CD4-positive, alpha-beta T cell treated with Interleukin-10 for 1 hour (primary cell): ENCODE measurements around the gene ZNRF2.

Source experiments
- DNase-seq: peaks from one replicate; pipeline ENCODE4 v3.0.0-alpha.2; 2020

ZNRF2 gene

DNA sequence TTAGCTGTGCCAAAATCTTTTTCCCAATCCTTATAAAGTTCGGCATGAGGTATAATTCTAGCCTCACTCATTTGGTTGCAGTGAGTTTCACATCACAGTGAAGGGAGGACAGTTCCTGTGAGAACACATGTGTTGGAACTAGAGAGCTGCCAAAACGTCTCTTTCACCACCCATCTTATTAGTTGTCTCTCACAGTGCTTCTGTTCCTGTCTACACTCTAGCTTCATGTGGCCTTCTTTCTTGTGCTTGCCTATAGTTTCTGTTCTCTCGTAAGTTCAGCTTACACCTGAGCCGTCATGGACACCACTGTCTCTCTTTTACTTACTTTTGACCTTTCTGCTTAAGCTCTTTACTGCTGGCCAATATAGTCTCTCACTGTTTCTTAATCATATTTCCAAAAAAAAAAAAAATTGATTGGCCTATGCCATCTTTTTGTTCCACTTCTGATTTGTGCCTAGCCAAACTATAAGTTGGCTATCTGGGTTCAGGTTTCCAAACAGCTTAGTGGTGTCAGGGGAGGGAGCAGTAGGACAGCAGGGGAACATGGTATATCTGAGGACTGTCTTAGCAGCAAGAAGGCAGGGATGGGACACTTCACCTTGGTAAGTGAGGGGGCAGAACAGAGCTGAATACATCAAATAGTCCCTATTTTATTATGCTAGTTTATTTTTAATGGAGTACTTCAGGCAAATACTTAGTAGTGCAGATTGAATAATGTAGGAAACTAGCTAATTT lies 38.0 kb downstream of the ZNRF2 start:
- peak; percentile 56 for DNase-seq

DNA sequence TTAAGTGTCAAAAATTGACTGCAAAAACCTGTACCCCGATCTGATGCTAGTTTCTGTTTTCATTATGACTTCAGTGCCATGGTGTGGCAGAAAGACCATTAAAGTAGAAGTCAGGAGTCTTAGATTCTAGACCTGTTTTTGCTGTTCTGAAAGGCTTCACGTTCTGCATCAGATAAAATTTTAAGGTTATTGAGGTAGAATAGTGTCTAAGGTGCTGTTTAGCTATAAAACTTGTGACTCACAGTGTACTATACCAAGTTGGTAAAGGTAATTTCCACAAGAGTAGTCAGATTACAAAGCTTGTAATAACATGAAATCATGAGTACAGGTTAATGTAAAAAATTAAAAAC lies 38.6 kb downstream of the ZNRF2 start:
- DNase-seq, result peak; percentile 42

DNA sequence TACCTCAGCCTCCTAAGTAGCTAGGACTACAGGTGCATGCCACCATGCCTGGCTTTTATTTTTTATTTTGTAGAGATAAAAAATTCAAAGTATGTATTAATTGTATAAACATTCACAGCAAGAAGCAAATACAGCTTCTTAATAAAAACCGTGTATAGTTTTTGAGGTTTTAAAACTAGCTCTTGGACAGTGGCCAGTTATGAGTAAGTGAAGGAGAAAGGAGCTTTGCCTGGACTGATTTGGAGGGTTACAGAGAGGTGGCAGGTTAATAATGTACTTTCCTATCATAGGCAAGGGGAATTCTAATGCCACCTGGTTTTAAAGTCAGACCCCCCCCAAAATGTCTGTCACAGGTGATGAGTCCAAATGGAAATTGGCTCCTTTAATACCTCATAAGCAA lies 43.4 kb downstream of the ZNRF2 start:
- no peak for DNase-seq

DNA sequence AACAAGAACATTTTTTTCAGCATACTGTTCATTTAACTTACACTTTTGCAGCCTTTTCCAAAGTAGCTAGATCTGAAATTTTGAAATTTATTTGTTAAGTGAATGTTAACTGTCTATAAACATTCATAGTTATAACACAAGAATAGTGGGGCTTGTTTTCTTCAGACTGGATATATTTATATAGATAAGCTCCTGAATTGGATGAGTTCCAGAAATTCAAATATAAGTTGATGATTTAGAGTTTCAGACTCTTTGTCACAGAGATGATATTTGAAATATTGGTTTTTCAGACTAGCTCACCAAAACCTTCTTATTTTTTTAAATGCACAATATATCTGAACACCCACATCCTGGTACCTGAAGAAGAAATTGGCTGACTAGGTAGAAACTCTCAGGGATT lies 44.0 kb downstream of the ZNRF2 start:
- no peak for DNase-seq

DNA sequence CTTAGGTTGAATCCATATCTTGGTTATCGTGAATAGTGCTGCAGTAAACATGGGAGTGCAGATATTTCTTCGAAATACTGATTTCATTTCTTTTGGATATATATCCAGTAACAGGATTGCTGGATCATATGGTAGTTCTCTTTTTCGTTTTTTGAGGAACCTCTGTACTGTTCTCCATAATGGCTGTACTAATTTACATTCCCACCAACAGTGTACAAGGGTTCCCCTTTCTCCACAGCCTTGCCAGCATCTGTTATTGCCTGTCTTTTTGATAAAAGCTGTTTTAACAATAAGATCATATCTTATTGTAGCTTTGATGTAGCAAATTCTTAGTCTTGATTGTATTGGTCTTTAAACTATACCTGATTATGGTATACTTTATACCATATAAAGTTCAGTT lies 45.3 kb downstream of the ZNRF2 start:
- DNase-seq, result no peak

DNA sequence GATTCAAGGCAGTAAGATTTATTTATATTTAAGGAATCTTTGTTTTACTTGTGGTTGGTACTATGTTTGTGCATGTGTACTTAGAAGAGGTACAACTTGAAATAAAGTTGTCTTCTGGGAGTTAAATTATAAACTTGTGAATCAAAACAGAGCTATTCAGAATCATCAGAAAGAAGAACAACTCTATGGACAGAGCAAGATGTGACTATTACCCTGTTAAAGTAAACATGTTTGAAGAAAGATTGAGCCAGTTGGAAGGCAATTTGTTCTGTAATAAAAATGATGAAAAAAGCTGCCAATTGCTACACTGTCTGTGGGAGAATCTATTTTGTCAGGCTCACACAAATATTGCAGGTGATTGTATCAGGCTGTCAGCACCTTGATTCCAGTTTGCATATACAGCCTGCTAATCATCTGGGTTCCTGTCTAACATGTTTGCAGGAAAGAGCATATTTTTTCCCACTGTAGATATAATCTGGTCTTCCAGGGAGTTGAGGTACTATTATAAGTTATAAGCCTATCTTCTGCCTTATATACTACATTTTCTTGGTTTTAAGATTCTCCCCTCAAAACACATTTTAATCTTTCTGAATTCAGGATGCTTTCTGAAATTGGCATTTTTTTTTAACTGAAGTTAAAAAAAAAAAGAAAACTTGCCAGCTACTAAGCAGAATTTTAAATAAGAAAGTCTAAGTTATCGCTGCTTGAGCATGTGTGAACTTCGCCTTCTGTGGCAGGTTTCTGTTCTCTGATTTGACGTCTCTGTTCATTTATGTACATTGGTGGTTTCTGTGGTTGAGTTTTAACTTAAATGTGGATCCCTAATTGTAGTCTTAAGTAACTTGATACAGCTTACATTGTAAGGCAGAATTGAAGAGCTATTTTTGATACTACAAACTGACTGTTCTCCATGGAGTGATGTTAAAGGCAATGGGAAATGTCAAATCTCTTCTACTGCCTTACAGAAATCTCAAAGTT lies 46.0 kb downstream of the ZNRF2 start:
- peak; percentile 67 for DNase-seq

DNA sequence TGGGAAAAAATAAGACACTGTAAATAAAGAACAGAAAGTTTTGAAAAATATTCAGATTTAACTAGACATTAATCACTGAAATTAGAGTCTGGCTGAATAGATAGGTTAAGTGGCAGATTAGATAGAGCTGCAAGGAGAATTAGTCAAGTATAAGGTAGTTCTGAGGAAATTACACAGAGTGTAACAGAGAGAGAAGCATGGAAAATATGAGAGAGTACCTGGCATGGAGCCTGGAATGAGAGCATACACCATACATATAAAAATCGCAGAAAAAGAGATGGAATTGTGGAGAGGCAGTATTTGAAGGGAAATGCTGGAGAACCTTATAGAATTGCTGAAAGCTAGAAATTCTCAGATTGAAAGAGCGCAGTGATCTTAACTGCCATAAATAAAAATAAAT lies 46.9 kb downstream of the ZNRF2 start:
- DNase-seq, result no peak

DNA sequence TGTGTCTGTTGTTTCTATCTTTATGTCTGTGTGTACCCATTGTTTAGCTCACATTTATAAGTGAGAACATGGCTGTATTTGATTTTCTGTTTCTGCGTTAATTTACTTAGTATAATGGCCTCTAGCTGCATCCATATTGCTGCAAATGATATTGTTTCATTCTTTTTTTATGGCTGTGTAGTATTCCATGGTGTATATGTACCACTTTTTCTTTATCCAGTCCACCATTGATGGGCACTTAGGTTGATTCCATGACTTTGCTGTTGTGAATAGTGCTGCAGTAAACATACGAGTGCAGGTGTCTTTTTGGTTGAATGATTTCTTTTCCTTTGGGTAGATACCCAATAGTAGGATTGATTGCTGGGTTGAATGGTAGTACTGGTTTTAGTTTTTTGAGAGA lies 48.2 kb downstream of the ZNRF2 start:
- DNase-seq, result no peak

DNA sequence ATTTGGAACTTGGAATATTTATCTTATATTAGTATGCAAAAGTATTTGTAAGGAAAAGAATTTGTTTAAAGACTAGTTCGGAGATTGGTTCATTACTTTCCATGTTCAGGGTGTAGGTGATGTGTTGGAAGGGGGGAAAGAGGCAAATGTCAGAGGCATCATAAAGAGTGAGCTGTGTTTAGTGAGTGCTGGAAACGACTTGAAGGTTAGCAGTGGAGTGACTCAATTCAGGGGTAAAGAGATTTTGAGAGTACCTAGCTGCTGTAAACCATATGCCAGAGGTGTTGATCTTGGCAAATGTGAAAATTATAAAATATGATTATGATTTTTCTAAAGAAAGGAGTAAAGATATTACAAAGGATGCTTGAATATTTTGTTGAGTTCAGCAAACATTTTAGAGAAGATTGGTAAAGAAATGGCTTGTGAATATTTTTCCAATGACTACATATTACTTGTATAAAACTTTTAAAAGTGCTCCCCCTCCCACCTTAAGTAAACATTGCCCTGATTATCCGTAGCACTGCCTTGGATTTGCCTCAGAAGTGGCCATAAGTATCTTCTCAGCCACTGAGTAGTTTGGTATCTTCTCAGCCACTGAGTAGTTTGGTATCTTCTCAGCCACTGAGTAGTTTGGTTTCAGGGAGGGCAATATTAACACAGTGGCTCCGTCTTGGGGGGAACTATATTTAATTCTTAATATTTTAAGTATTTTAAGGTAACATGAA lies 51.5 kb downstream of the ZNRF2 start:
- no peak for DNase-seq

DNA sequence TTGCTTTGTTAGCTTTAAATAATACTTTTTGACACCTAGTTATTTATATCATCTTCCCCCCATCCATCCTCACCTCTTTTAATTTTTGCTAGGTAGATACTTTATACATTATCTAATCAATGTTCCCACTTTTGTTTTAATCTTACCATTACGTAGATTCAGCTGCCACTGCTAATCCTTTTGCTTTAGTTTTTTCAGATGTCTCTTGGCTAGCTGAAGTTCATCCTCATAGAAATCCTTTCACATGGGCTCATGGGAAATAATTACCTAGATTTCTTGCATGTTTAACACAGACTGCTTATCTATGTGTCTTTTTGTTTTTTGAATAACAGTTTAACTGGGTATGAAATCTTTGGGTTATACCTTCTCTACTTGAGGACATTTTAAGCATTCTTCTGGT lies 60.1 kb downstream of the ZNRF2 start:
- no peak for DNase-seq

DNA sequence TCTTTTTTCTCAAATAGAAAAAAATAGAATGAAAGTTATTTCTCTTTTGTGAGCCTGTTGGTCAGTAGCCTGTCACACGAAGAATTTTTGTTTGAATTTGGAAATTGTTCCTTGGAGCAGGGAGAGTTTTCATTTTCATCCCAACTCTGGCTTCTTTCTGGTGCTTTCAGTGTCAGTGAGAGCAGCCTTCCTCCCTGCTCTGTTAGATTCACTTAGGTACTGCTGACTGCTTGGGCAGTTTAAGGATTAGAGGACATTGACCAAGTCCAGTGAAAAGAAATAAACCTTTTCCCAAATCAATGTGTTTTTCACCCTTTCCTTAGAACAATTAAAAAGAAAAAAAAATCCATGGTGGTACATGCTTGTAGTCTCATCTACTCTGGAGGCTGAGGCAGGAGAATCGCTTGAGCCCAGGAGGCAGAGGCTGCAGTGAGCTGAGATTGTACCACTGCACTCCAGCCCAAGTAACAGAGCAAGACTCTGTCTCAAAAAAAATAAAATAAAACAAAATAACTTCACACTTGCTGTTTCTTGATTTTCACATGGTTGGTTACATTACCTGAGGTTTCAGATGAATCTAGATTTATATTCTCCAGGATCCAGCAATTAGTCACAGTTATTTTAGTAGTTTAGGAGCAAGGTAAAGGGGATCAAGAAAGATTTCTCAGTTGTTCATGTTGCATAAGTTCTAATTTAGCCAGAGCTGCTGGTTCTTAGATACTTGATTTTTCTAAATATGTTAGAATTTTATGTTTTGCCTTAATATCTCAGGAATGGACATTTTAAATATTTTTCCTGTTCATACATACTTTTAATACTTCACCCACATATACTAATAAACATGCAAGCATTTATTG lies 63.1 kb downstream of the ZNRF2 start:
- DNase-seq, result no peak

DNA sequence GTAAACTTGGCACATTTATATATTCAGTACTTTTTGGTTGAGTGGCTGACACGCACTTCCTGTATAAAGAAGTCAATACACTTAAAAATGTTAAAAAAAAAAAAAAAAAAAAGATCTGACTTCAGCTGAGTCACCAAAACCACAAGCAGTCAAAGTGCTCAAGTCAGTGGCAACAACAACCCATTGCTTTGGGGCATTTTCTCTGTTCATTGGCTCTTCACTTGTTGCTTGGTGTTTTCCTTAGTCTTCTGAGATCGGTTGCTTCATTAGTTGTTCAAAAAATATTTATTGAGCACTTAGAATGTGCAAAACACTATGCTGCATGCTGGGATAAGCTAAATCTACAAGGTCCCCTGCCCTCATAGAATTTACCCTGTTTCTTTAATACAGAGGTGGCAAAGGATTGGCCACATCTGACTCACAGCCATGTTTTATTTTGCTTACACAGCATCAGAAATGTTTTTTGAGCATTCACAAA lies 63.7 kb downstream of the ZNRF2 start:
- DNase-seq, result peak; percentile 84

DNA sequence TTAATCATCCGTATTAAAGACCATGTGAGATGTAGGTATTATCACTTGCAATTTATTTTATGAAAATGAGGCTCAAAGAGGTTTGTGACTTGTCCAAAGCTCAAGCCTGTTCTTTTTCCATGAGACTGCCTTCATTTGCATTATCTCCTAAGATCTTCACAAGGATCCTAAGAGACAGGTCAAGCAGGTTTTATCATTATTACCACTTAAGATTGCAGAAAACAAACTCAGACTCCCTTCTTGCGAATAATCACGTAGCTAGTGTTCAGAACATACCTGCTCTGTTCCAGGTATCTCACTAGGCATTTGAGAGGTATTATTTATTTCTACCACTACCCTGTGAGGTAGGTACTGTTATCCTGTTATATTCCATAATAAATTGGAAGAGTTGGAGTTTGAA lies 64.8 kb downstream of the ZNRF2 start:
- DNase-seq, result no peak

DNA sequence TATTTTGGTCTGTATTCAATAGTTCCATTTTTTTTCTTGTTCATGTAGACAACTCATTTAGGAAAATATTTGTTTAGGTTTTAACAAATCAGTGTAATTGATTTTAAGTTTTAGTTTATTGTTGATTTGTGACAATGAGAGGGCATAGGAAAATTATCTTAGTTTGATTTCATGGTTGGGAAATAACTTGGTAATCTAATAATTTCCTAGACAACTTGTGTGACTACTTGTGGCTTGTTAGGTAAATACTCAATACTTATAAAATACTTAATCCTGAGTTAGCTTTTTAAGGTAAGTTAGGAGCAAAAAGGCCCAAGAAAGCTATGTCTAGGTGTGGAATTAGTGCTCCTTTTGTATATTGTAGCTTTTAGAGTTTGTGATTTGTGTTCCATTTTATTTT lies 65.4 kb downstream of the ZNRF2 start:
- no peak for DNase-seq

DNA sequence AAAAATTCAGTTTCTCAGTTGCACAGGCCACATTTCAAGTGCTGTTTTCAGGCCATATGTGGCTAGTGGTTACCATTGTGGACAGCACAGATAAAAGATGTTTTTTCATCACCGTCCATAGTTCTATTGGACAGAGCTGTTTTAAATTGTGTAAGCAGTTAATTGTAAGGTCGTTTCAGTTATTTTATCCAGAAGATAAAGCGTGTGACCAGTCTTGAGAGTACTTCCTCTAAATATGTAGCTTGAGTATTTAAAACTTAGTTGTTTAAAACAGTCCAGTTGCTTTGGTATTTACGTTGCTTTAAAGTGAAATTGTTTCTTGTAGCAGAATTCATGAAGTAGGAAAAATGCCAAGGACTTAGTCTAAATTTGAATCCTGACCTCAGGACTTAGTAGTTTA lies 66.9 kb downstream of the ZNRF2 start:
- DNase-seq, result no peak

DNA sequence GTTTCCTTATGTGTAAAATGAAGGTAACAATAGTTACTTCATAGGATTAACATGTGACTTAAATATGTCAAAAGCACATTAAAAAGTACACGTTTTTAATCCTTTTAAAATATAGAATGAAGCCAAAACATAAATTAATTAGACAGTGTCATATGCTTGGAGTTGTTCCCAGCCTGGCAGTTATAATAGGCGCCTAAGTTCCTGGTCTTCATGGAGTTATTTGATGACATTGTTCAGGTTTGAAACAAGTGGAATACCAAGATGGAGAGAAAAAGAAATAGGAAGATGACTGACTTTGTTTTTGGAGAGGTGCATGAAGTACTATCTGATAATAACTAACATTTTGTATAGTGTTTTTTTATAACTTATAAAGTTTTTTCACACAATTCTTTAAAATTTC lies 67.3 kb downstream of the ZNRF2 start:
- DNase-seq, result no peak

DNA sequence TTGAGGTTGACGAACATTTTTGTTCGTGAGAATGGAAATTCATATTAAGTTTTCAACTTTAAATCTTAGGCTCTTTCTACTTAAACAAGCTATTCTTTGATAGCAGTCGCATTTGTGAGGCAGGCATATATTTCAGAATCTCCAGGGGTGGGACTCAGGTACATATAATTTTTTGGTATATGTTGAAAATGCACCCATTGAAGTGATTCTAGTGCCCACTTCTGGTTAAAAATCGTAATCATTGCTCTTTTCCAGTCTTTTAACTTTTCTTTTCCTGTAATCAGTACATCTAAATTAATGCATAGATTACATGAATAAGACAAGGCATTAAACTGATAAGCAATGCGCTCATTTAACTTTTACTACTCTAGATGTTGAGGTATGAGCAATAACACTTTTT lies 67.8 kb downstream of the ZNRF2 start:
- peak; percentile 52 for DNase-seq

DNA sequence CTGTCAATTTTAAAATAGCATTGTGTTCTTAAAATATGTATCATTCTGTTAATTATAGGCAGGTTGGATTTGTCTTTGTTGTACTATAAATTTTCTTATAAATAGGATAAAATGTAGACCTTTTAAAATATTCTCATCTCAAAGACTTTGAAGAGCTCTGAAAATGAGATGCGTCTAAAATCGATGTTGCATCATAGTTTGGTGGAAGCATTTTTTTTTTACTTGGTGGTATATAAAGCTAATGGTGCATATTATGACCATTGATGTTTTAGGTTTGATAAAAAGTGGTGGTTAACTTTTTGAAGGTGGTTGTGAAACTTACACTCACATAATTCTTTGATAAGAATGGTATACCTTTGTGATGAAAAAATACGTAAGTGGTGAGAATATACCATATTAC lies 69.1 kb downstream of the ZNRF2 start:
- no peak for DNase-seq

DNA sequence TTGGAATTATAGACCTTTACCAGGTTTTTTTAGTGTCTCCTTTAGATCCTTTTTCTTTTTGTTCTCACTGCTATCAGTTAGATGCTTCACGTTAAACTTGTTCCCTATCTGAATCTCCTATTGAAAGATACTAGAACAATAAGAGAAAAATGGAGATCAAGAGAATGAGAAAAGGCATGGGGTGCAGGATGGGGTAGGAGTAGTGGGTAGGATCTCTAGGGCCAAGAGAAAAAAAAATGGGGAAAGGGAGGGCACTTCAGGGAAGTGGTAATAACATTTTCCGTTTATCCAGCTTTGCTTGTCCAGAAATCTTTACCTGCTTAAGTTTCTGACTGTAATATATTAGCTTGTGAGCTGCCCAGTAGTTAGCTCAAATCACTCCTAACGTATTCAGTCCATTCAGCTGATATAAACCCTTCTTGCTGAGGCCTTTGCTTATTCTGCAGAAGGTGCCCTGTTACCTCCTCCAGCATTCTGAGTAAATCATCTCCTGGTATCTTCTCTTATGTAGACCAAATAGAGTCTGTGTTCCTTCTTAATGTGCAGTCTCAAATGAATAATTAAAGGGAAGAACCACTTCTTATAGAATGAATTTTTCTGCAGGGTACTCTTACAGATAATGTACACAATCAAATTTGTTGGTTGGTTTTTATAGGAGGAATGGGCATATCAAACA lies 69.7 kb downstream of the ZNRF2 start:
- DNase-seq, result no peak

DNA sequence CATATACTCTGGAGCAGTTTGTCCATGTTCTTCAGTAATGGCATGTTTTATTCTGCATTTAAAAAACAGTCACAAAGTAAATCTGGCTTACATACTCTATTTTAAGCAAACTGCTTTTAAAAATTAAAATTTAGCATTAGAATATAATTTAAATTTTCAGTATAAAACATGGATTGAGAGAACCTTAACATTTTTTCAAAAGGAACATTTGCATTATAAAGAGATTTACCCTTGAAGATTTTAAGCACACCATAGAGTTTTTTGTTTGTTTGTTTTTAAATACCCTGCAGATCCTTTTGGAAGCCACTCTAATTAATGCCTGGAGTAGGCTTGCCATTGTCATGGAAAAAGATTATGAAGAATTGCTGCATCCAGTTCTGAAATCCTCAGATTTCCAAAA lies 70.4 kb downstream of the ZNRF2 start:
- DNase-seq, result no peak

DNA sequence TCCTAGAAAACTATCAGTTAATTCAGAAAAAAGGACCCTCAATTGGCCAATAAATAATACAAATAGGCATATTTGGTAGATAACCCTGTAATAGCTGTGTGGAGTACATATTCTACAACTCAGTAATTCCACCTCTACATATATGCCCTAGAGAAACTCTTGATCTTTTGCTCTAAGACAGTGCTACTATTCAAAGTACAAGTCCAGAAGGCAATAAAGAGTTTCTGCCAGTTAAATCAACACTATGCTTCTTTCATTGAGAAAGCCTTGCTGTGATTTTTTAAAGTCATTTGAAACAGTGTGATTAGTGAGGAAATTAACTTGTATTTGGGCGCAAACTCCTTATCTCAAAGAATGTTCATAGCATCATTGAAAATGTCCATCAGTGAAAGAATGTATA lies 75.6 kb downstream of the ZNRF2 start:
- DNase-seq, result no peak
